NCI-H2227 (cell line): ENCODE results near the gene MYOM1.
A peak's percentile ranks its signal among the peaks of the same experiment; 100 is the strongest.

Source experiments
- DNase-seq: peaks from one replicate; lab custom pipeline; 2025; ENCODE audit not compliant: unreplicated experiment; lab: John Stamatoyannopoulos, UW

The MYOM1 gene

GRCh38 chr18:3153107-3153704 lies 66.6 kb downstream of the MYOM1 start:
- no peak for DNase-seq

GRCh38 chr18:3152294-3152693 lies 67.5 kb downstream of the MYOM1 start:
- DNase-seq = no peak

GRCh38 chr18:3151399-3152264 lies 68.1 kb downstream of the MYOM1 start:
- peak; percentile 60 for DNase-seq

GRCh38 chr18:3150688-3151087 lies 69.1 kb downstream of the MYOM1 start:
- no peak for DNase-seq

DNA sequence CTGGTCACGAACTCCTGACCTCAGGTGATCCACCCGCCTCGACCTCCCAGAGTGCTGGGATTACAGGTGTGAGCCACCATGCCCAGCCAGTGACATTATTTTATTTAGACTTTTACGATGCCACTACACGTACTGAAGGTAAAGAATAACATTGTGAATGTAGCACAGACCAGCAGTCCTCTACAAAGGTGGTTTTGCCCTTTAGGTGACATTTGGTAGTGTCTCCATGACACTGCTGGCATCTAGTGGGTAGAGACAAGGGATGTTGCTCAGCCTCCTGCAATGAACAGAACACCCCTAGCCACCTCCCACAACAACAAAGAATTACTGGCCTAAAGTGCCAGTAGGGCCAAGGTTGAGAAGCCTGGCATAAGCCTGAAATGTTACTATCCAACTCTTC lies 69.5 kb downstream of the MYOM1 start:
- DNase-seq = no peak

DNA sequence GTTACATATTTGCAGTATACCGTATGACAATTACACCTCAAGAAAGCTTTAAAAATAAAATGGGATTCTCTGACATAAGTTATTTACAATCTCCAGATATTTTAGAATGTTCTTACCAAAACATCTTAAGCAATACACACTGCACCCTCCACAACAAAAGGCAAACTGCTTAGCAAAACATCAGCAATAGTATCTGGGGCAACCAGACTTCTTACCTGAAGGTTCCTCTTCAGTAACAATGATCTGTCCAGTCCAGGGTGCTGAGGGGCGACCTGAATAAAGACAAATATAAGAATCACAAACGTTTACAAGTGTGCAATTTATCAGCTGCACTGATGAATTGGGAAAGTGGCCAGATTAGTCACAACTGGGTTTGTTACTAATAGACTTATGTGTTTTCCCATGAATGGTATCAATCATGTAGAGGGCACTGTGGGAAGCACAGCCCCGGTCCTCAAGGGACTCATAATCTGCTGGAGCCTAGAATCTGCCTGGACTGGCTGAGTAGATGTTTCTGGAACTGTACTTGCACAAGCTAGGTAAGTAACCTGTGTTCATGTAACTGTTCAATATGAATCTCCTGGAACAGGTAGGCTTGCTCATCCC lies 70.7 kb downstream of the MYOM1 start:
- no peak for DNase-seq

DNA sequence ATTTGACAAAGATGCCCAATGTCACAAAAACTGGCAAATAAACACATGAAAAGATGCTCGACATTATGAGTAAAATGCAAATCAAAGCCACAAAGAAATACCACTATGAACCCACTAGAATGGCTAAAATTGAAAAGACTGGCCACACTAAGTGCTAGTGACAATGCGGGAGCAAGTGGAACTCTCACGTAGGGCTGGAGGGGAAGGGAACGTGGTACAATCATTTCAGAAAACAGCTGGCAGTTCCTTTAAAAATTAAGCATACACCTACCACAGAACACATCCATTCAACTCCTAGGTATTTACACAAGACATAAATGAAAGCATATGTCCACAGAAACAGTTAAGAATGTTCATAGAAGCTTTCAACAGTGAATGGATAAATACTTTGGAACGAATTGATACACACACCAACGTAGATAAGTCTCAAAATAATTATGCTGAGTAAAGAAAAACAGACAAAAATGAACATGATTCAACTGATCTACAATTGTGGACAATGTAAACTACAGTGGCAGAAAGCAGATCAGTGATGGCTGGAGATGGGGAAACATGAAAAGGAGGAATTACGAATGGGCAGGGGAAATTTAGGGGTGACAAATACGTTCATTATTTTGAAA lies 71.7 kb downstream of the MYOM1 start:
- DNase-seq = no peak

GRCh38 chr18:3140986-3141639 lies 78.7 kb downstream of the MYOM1 start:
- no peak for DNase-seq

DNA sequence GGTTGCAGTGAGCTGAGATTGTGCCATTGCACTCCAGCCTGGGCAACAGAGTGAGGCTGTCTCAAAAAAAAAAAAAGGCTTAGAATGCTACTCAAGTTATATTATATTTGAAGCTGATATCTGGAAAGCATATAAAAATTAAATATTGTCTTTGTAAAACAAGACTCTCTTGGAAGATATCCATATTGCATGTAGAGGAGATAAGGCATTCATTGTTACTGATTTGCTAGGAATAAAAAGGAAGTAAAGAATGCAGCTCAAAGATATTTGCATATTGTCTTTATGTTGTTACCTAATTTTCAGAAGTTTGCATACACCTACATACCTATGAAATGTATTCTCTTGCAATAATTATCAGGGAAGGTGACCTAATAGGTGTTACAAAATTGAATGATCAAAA lies 79.4 kb downstream of the MYOM1 start:
- no peak for DNase-seq

DNA sequence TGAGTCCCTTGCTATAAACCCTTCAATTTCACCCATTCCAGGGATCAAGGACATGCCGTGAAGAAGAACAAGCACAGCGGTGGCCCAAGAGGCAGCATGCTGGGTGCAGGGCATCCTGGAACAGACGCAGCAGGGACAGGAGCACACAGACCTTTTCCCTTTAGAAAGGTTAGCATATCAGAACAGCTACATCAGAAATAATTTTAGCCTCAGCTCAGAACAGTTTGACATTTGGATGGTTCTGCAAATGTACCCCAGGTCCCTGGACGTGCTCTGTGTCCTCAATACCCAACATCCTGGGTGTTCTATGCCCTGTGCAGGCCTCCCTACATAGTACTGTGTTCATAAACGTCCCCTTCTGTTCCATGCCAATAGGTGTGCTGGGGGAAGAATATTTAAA lies 80.4 kb downstream of the MYOM1 start:
- DNase-seq = no peak

DNA sequence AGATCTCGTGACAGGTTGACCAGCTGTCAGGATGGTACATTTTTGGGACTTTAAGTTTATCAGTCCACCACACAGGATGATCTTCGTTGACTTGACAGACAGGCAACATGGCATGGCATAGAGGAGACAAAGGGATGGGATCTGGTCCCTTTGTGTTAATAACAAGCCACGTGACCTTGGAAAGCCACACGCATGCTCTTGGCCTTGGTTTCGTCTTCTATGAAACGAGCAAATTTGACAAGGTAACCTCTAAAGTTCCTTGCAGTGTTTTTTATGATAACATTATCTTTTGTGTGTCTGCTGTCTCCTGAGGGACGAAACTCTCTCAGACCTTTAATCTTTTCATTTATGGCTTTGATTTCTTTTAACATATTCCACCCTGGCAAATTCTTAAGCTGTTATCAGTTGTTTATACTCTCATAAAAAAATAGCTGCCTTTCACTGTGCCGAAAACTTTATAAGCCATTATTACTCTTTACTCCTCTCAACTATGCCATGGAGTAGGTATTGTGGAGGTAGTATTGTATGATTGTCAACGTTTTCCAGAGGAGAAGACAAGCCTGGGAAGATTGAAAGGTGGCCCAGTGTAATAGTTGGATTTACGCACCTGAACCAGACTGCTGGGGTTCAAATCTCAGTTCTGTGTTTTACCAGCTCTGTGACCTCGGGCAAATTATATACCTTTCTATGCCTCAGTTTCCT lies 81.3 kb downstream of the MYOM1 start:
- DNase-seq = no peak

DNA sequence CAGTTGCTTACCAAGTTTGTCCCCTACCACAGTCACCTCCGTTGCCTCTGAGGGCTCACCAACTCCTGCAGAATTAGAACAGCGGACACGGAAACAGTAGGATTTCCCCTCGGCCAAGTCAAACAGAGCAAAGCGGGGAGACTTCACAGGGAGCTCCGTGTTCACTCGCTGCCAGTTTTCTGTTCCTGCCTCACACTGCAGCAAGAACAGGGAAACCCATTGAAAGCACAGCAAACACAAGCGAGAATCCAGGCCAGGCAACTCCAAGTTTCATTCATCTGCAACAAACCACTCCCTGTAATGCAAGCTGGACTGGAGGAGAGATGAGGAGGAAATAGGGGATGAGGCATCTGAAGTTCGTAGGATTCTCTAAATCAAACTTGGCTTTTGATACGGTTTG lies 84.2 kb downstream of the MYOM1 start:
- DNase-seq = no peak

DNA sequence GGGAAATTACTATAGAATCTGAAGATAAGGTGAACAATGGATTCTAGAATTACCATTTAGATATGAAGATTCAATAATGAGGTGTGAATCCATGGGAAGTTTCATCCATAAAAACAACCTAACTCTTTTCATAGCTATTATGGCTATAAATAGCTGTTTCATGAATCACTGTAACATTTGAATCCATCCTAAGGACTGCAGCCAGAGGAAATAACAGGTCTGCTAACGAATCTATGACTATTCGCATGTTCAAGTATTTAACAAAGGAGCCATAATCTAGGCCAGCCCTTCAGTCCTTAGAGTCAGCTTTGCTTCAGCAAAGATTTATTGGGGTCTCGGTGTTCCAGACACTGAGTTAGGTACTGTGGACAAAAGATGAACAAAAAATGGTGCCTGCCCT lies 87.1 kb downstream of the MYOM1 start:
- no peak for DNase-seq

DNA sequence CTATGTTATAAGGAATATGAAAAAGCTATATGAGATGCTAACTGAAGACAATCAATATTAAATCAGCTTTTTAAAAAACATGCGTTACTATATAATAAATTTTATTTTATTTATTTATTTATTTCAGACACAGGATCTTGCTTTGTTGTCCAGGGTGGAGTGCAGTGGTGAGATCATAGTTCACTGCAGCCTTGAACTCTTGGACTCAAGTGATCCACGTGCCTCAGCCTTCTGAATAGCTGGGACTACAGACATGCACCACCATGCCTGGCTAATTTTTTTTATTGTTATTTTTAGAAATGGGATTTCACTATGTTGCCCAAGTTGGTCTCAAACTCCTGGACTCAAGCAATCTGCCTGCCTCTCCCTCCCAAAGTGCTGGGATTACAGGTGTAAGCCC lies 89.4 kb downstream of the MYOM1 start:
- DNase-seq = no peak

GRCh38 chr18:3129053-3129864 lies 90.5 kb downstream of the MYOM1 start:
- peak; percentile 89 for DNase-seq

GRCh38 chr18:3126457-3127097 lies 93.2 kb downstream of the MYOM1 start:
- no peak for DNase-seq

DNA sequence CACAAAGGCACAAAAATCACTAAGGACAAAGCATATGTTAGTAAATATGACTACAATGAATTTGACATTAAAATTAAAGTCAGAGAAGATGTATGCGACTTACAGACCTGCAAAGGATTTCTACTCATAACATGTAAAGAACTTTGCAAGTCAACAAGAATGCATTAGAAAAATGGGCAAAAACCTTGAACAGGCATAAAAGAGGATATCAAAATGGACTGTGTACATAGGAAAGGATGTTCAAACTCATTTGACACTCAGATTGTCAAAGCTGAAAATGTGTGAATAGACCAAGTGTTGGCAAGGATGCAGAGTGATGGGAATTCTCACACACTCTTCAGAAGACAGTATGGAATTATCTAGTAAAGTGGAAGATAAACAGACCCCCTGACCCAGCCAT lies 94.9 kb downstream of the MYOM1 start:
- DNase-seq = no peak

GRCh38 chr18:3122851-3123250 lies 96.9 kb downstream of the MYOM1 start:
- DNase-seq = no peak

GRCh38 chr18:3121259-3121658 lies 98.5 kb downstream of the MYOM1 start:
- DNase-seq = no peak
